ENCODE results near the gene TSKS. TPM values are rescaled to one million over a fixed set of nuclear protein-coding genes. Genes with fewer than 3 reads are reported as not detected.

The TSKS gene
- total RNA-seq, 2 donors from 2014 or later, result 2.0 to 2.7 TPM

- intact Hi-C loops (cut with DNase I), result no loop called here
- DNase-seq (ENCODE audit: low spot score), result no peak
Measured at GRCh38 chr19:49773663-49774350, 10.7 kb upstream of the TSKS start.

DNA sequence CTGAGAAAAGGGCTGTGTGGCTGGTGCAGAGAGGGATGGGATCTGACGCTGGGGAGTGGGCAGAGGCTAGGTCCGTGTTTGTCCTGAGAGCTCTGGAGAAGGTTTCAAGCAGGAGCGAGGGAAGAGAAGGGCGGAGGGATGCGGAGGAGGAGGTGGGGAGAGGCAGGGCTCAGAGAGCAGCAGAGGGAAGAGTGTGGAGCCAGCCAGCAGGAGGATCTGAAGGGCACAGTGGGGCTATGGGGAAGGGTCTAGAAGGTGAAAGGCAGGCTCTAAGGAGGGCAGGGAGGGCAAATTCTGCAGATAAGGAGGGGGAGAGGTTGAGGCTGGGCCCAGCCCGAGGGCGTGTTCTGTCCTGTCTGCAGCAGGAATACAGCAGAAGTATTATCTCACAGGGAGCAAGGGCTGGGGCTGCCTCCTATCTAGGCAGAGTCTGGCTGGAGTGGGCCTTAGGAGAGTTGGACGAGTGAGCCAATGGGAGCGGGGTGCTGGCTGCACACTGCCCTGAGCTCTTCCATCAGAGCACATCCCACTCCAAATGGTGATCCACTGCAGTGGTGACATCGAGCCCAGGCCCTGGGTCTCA, 9.8 kb upstream of the TSKS start:
- no peak for DNase-seq (ENCODE audit: low spot score)
- intact Hi-C loops (cut with DNase I), result no loop called here

- intact Hi-C loops (cut with DNase I), result no loop called here
- DNase-seq (ENCODE audit: low spot score), result no peak
Measured at GRCh38 chr19:49771674-49772139, 8.6 kb upstream of the TSKS start.

- DNase-seq (ENCODE audit: low spot score), result no peak
- intact Hi-C loops (cut with DNase I), result no loop called here
Measured at GRCh38 chr19:49770529-49770928, 7.4 kb upstream of the TSKS start.

DNA sequence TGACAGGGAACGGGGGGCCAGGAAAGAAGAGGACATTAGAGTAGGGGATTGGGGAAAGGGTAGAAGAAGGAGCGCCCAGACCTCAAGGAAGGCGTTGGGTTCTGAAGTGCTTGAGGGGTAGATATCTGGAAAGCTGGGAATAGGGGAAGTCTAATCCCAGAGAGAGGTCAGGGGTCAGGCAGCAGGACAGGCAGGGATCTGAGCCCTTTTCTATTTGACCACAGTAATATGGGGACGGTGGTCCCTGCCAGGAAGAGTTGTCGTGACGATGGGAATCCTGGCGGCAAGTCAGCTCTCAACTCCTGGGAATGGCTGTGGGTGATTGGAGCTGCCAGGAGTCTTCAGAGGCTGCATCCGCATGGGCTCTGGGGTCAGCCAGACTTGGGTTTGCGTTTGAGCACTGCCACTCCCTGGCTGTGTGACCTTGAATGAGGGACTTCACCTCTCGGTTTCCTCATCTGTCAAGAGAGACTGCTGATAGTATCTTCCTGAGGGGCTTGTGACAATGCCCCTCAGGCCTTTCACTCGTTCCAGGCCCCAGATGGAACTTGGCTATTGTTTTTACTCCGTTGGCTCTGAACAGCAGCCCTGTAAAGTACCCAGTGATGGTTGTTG, 5.0 kb upstream of the TSKS start:
- no peak for DNase-seq (ENCODE audit: low spot score)
- intact Hi-C loops (cut with DNase I), result loop anchor here (5.0 kb wide), 2 partner anchors 34 to 39 kb away; no protein-coding TSS in a partner anchor

- no peak for DNase-seq (ENCODE audit: low spot score)
- intact Hi-C loops (cut with DNase I), result loop anchor here (5.0 kb wide), 2 partner anchors 35 to 40 kb away; no protein-coding TSS in a partner anchor
Measured at GRCh38 chr19:49767381-49767780, 4.3 kb upstream of the TSKS start.

DNA sequence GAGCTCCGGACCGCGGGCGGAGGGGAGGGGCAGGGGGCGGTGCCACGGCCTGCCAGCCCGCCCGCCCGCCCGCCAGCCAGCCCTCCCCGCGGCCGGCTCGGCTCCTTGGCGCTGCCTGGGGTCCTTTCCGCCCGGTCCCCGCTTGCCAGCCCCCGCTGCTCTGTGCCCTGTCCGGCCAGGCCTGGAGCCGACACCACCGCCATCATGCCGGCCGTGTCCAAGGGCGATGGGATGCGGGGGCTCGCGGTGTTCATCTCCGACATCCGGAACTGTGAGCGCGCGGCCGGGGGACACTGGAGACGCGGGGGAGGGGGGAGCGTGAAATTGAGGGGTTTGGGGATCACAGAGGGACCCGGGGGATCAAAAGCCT, 3.8 kb upstream of the TSKS start, which contains the start of gene AP2A1:
Gene AP2A1, plus strand, starts transcription at position 72 of the 370 bp plus-strand sequence. Its CDS starts 133 bp downstream, at position 205.
- intact Hi-C loops (cut with DNase I), result loop anchor here (5.0 kb wide), 2 partner anchors 35 to 40 kb away; no protein-coding TSS in a partner anchor
- no peak for DNase-seq (ENCODE audit: low spot score)

- intact Hi-C loops (cut with DNase I), result loop anchor here (5.0 kb wide), 2 partner anchors 36 to 41 kb away; no protein-coding TSS in a partner anchor
- peak; percentile 100 for DNase-seq (ENCODE audit: low spot score)
Measured at GRCh38 chr19:49766007-49766929, 3.2 kb upstream of the TSKS start.

DNA sequence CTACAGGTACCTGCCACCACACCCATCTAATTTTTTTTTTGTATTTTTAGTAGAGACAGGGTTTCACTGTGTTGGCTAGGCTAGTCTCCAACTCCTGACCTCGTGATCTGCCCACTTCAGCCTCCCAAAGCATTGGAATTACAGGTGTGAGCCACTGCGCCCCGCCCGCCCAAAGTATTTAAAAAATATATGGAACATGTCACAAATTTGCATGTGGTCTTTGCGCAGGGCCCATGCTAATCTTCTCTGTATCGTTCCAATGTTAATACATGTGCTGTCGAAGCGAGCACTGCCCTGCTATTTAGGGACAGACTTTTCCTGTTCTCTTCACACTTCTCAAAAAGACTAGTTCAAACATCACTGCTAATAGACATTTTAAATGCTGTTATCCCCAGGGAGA, 1.2 kb upstream of the TSKS start:
- intact Hi-C loops (cut with DNase I), result no loop called here

DNA sequence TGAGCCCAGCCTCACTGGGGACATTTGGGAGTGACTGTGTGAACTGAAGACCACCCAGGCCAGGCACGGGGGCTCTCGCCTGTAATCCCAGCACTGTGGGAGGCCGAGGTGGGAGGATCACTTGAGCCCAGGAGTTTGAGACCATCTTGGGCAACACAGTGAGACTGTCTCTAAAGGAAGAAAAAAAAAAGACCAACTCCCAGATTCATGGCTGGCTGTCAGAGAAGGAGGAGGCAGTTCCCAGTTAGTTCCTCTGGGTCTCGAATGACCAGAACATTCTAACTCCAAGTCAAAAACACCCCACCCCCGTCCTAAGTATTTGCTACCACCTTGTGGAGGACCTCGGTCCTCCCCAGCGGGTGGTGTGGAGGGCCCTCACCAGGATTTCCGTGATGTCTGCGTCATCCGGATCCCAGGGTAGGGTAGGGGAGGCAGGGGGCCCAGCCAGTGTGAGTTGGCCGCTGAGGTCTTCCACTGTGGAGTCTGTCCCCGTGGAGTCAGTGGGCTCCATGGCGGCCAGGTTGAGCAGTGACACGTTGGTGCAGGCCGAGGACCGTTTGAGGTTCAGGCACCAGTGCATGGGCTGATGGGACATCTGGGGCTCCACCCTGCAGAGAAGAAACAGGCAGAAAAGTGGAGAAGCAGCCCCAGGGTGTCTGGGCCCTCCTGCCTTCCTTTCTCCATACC, 1.3 kb downstream of the TSKS start:
- DNase-seq (ENCODE audit: low spot score), result peak; percentile 83
- intact Hi-C loops (cut with DNase I), result no loop called here

More for the DNA sequence above, 1.2 kb upstream of the TSKS start:
- no peak for DNase-seq (ENCODE audit: low spot score)

DNA sequence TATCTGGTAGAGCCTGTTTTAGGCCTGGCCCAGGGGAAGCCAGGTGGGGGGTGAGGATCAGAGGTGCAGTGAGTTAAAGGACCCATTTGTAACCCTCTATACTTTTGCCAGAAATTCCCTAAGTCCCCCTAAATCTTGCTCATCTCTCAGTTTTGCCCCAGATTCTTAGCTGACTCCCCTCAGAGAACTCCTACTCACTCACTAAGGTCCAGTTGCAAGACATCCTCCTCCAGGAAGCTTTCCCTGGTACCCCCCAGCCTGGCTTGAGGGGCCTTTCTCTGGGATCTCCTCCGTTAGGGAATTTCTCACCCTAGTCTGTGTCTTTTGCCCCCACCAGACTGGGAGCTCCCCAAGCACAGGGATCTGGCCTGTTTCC, 1.9 kb downstream of the TSKS start:
- DNase-seq (ENCODE audit: low spot score), result no peak
- intact Hi-C loops (cut with DNase I), result no loop called here

- no peak for DNase-seq (ENCODE audit: low spot score)
- intact Hi-C loops (cut with DNase I), result no loop called here
Measured at GRCh38 chr19:49758292-49758691, 4.8 kb downstream of the TSKS start.

DNA sequence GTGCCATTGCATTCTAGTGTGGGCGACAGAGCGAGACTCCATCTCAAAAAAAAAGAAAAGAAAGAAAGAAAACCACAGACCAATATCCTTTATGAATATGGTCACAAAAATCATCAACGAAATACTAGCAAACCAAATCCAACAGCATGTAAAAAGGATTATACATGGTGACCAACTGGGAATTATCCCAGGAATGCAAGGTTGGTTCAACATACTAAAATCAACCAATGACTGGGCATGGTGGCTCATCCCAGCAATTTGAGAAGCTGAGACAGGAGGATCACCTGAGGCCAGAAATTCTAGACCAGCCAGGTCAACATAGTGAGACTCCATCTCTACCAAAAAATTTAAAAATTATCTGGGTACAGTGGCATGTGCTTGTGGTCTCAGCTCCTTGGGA, 7.2 kb downstream of the TSKS start:
- no peak for DNase-seq (ENCODE audit: low spot score)
- intact Hi-C loops (cut with DNase I), result no loop called here

DNA sequence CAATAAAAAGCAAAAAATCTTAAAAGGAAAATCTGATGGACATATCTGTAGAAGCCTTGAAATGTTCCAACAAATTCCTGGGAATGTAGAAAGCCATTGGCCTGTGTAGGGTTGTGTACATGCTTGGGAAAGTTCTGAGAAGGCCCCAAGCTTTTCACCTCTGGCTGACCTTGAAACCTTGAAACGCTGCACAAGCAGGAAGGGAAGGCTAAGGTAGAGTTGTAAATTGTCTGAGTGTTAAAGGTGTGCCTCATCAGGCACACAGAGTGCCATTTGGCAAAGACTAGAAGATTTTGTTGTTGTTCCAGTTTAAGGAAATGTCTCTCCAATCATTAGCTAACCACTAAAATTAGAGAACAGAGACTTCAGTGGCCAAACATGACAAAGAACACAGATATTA, 10.4 kb downstream of the TSKS start:
- DNase-seq (ENCODE audit: low spot score), result no peak
- intact Hi-C loops (cut with DNase I), result no loop called here

- intact Hi-C loops (cut with DNase I), result no loop called here
- no peak for DNase-seq (ENCODE audit: low spot score)
Measured at GRCh38 chr19:49749771-49750170, 13.3 kb downstream of the TSKS start.

GRCh38 chr19:49749055-49749716, 13.9 kb downstream of the TSKS start:
- no peak for DNase-seq (ENCODE audit: low spot score)
- intact Hi-C loops (cut with DNase I), result no loop called here

- DNase-seq (ENCODE audit: low spot score), result peak; percentile 89
- intact Hi-C loops (cut with DNase I), result no loop called here
Measured at GRCh38 chr19:49746206-49746958, 16.7 kb downstream of the TSKS start.

DNA sequence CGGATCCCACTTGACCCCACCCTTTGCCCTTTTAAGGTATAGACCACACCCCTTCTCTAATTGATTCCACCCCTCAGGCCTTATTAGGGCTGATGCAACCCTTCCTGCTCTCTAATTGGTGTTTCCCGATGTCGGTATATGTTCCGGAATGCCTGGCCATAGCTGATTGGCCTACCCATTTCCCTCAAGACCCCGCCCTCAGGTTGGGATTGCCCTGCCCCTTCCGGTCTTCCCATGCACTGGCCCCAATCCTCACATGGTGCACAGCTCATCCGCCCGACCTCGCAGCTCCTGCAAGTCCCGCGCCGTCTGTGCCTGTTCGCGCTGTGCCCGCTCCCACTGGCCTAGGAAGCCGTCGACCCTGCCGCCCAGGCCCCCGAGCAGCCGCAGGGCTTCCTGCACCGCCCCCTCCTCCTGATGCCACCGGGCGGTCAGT, 18.1 kb downstream of the TSKS start:
- intact Hi-C loops (cut with DNase I), result no loop called here
- DNase-seq (ENCODE audit: low spot score), result no peak

Measured in posterior vena cava (tissue), 2 donors.